GM12875 (cell line): ENCODE data around the gene CCPG1.

Experiments
- H3K4me3 ChIP-seq: one replicate; pipeline ENCODE4 v1.5.1; 2011; ENCODE audit warnings: low read depth, low read length, control low read depth
- CTCF ChIP-seq: IDR thresholded peaks from 2 replicates; pipeline ENCODE4 v1.5.1; 2011; ENCODE audit warnings: low read depth, mild to moderate bottlenecking, control low read depth, inconsistent platforms, low read length, moderate library complexity, borderline replicate concordance; ENCODE audit not compliant: insufficient read depth

The CCPG1 gene

GRCh38 chr15:55394694-55395093 lies 13.5 kb downstream of the CCPG1 start:
- no peak overlapping the region for H3K4me3 ChIP-seq
- no peak for TF ChIP-seq CTCF

GRCh38 chr15:55389264-55389607 lies 18.9 kb downstream of the CCPG1 start:
- no peak for TF ChIP-seq CTCF
- H3K4me3 ChIP-seq: no peak overlapping the region

- TF ChIP-seq CTCF: no peak
- no peak overlapping the region for H3K4me3 ChIP-seq
These were observed 21.1 kb downstream of the CCPG1 start for GRCh38 chr15:55387027-55387426.

GRCh38 chr15:55383687-55384086 lies 24.5 kb downstream of the CCPG1 start:
- no peak for TF ChIP-seq CTCF
- no peak overlapping the region for H3K4me3 ChIP-seq

GRCh38 chr15:55381595-55381994 lies 26.6 kb downstream of the CCPG1 start:
- no peak for TF ChIP-seq CTCF
- H3K4me3 ChIP-seq: no peak overlapping the region

GRCh38 chr15:55379095-55379494 lies 29.1 kb downstream of the CCPG1 start:
- H3K4me3 ChIP-seq: no peak overlapping the region
- TF ChIP-seq CTCF: no peak

- no peak overlapping the region for H3K4me3 ChIP-seq
- no peak for TF ChIP-seq CTCF
These were observed 35.3 kb downstream of the CCPG1 start for GRCh38 chr15:55372701-55373440.
